H1 (cell line): Measurements from ENCODE around the gene CCT3. TPM values are rescaled to one million over a fixed set of nuclear protein-coding genes. Genes with fewer than 3 reads are reported as not detected.

Experiments
- CTCF ChIA-PET: fragments of 300-600 bp; sonication (Branson Sonifier 250); formaldehyde crosslinking; loops from one replicate; lab custom pipeline; 2021; ENCODE audit not compliant: partially characterized antibody; lab: Charles Lee
- POLR2A ChIA-PET: fragments of 300-600 bp; sonication (Branson Sonifier 250); formaldehyde crosslinking; loops from one replicate; lab custom pipeline; 2021; ENCODE audit warnings: inconsistent platforms; ENCODE audit not compliant: partially characterized antibody; lab: Charles Lee
- DNase-seq, 2 experiments: peaks; one replicate each; pipeline versions ENCODE4 v3.0.0 to v3.0.0-alpha.2; 2010 to 2022; ENCODE audit warnings: low spot score in 2 of 2, low read depth in 1 of 2, mixed read lengths in 1 of 2
- FAIRE-seq: peaks from 2 replicates; lab custom pipeline; 2011; peaks lifted over from hg19 to GRCh38; lab: Jason Lieb, UNC
- H2AFZ ChIP-seq: 2 replicates; pipeline ENCODE4 v1.8.1; 2012; ENCODE audit warnings: low read length, inconsistent platforms
- H2AK5ac ChIP-seq: 2 replicates; pipeline ENCODE4 v1.6.1; 2013; ENCODE audit warnings: low read depth, low read length
- H2BK120ac ChIP-seq: replicated peaks from 2 replicates; pipeline ENCODE3; 2013; ENCODE audit warnings: low read depth, low read length, inconsistent platforms
- H2BK12ac ChIP-seq: 2 replicates; pipeline ENCODE4 v1.6.1; 2013; ENCODE audit warnings: low read depth, low read length
- H2BK15ac ChIP-seq: 2 replicates; pipeline ENCODE4 v1.6.1; 2013; ENCODE audit warnings: low read length
- H2BK20ac ChIP-seq: 2 replicates; pipeline ENCODE4 v1.6.1; 2013; ENCODE audit warnings: low read length
- H2BK5ac ChIP-seq: 2 replicates; pipeline ENCODE4 v1.6.1; 2013; ENCODE audit warnings: low read depth, low read length
- H3K14ac ChIP-seq: 2 replicates; pipeline ENCODE4 v1.6.1; 2013; ENCODE audit warnings: inconsistent platforms; ENCODE audit not compliant: insufficient read length
- H3K18ac ChIP-seq: 2 replicates; pipeline ENCODE4 v1.6.1; 2013; ENCODE audit warnings: low read length; ENCODE audit errors: extremely low read depth
- H3K23ac ChIP-seq: 2 replicates; pipeline ENCODE4 v1.6.1; 2013; ENCODE audit warnings: inconsistent platforms; ENCODE audit not compliant: insufficient read length
- H3K23me2 ChIP-seq: 2 replicates; pipeline ENCODE4 v1.6.1; 2013; ENCODE audit warnings: low read depth, low read length
- H3K27ac ChIP-seq: 2 replicates; pipeline ENCODE4 v1.6.1; 2011; ENCODE audit warnings: low read depth, low read length, inconsistent platforms
- H3K27me3 ChIP-seq, 4 experiments: replicated peaks in 1 of 4; 1 replicate in 1 of 4; 2 replicates in 3 of 4; pipeline versions ENCODE4 v1.6.1 to v1.8.1; 2011 to 2013; ENCODE audit warnings: low read length in 3 of 4, mild to moderate bottlenecking in 3 of 4, inconsistent platforms in 2 of 4, mixed read lengths in 2 of 4, moderate library complexity in 1 of 4; ENCODE audit not compliant: control insufficient read depth in 3 of 4, insufficient read depth in 3 of 4; ENCODE audit errors: extremely low read depth in 1 of 4
- H3K36me3 ChIP-seq, 4 experiments: 2 replicates each; pipeline versions ENCODE4 v1.6.1 to v1.8.1; 2011 to 2013; ENCODE audit warnings: mild to moderate bottlenecking in 4 of 4, low read length in 3 of 4, moderate library complexity in 2 of 4, control low read depth in 1 of 4, inconsistent platforms in 1 of 4; ENCODE audit not compliant: insufficient read depth in 4 of 4, control insufficient read depth in 2 of 4
- H3K4ac ChIP-seq: replicated peaks from 2 replicates; pipeline ENCODE3; 2013; ENCODE audit warnings: low read length, low read depth, mixed read lengths, inconsistent platforms; ENCODE audit not compliant: insufficient read length
- H3K4me1 ChIP-seq, 4 experiments: replicated peaks in 1 of 4; 1 replicate in 1 of 4; 2 replicates in 3 of 4; pipeline versions ENCODE4 v1.6.1 to v1.8.1; 2011 to 2013; ENCODE audit warnings: low read length in 3 of 4, inconsistent platforms in 2 of 4, mixed read lengths in 1 of 4; ENCODE audit not compliant: insufficient read depth in 4 of 4, control insufficient read depth in 3 of 4
- H3K4me2 ChIP-seq, 2 experiments: 2 replicates each; pipeline versions ENCODE4 v1.6.1 to v1.8.1; 2011 to 2013; ENCODE audit warnings: low read depth in 2 of 2, low read length in 2 of 2, control low read depth in 1 of 2, inconsistent platforms in 1 of 2, mild to moderate bottlenecking in 1 of 2; ENCODE audit not compliant: insufficient read depth in 1 of 2
- H3K4me3 ChIP-seq, 4 experiments: fragments of 200-600, 300-600 bp in 1 of 4; sonication (generic), shearing (Covaris generic), sonication (Bioruptor Twin) in 1 of 4; 2 replicates each; pipeline versions ENCODE4 v1.5.1 to v1.8.1; 2011 to 2016; ENCODE audit warnings: low read length in 4 of 4, low read depth in 3 of 4, control low read depth in 2 of 4, inconsistent platforms in 2 of 4, mild to moderate bottlenecking in 2 of 4, mixed read lengths in 1 of 4, moderate library complexity in 1 of 4; ENCODE audit not compliant: insufficient read depth in 2 of 4; ENCODE audit errors: extremely low read depth in 1 of 4
- H3K56ac ChIP-seq: replicated peaks from 2 replicates; pipeline ENCODE3; 2013; ENCODE audit warnings: low read depth, mild to moderate bottlenecking, mixed read lengths, low read length, inconsistent platforms; ENCODE audit not compliant: insufficient read length
- H3K79me1 ChIP-seq: 2 replicates; pipeline ENCODE4 v1.6.1; 2013; ENCODE audit warnings: low read depth, low read length, control low read depth
- H3K79me2 ChIP-seq, 2 experiments: 2 replicates each; pipeline versions ENCODE4 v1.6.1 to v1.8.1; 2012 to 2013; ENCODE audit warnings: low read length in 2 of 2, mild to moderate bottlenecking in 2 of 2, inconsistent platforms in 1 of 2; ENCODE audit not compliant: insufficient read depth in 2 of 2, control insufficient read depth in 1 of 2
- H3K9ac ChIP-seq, 4 experiments: replicated peaks in 1 of 4; 1 replicate in 1 of 4; 2 replicates in 3 of 4; pipeline versions ENCODE4 v1.6.1 to v1.8.1; 2011 to 2013; ENCODE audit warnings: low read depth in 3 of 4, low read length in 3 of 4, control low read depth in 2 of 4, mild to moderate bottlenecking in 2 of 4, moderate library complexity in 2 of 4, inconsistent platforms in 1 of 4; ENCODE audit errors: extremely low read depth in 1 of 4
- H3K9me3 ChIP-seq, 2 experiments: 2 replicates each; pipeline versions ENCODE4 v1.6.1 to v1.8.1; 2012 to 2013; ENCODE audit warnings: mild to moderate bottlenecking in 2 of 2, moderate library complexity in 2 of 2, control low read depth in 1 of 2, inconsistent platforms in 1 of 2, low read depth in 1 of 2, low read length in 1 of 2, mixed read lengths in 1 of 2; ENCODE audit not compliant: insufficient read depth in 2 of 2
- H4K20me1 ChIP-seq, 2 experiments: replicated peaks in 1 of 2; 2 replicates each; pipeline versions ENCODE3 to v1.8.1; 2011 to 2013; ENCODE audit warnings: inconsistent platforms in 2 of 2, low read length in 2 of 2, mild to moderate bottlenecking in 1 of 2; ENCODE audit not compliant: insufficient read depth in 2 of 2, control insufficient read depth in 1 of 2
- H4K5ac ChIP-seq: 2 replicates; pipeline ENCODE4 v1.6.1; 2013; ENCODE audit warnings: low read length, low read depth, mixed read lengths, inconsistent platforms; ENCODE audit not compliant: insufficient read length
- H4K8ac ChIP-seq: 2 replicates; pipeline ENCODE4 v1.8.0; 2013; ENCODE audit warnings: mild to moderate bottlenecking, moderate library complexity, low read length, inconsistent platforms; ENCODE audit not compliant: insufficient read depth; ENCODE audit errors: extremely low read depth
- H4K91ac ChIP-seq: replicated peaks from 2 replicates; pipeline ENCODE3; 2013; ENCODE audit warnings: low read length, mixed read lengths, inconsistent platforms; ENCODE audit not compliant: insufficient read length
- CEBPB ChIP-seq: IDR thresholded peaks from 2 replicates; pipeline ENCODE4 v1.6.1; 2012; ENCODE audit warnings: low read depth, low read length
- CHD1 ChIP-seq: IDR thresholded peaks from 2 replicates; pipeline ENCODE4 v1.6.1; 2012; ENCODE audit warnings: low read depth, low read length, improper control_type of control experiment
- HDAC2 ChIP-seq, 2 experiments: fragments of 300-600 bp in 1 of 2; sonication (generic) in 1 of 2; IDR thresholded peaks; 2 replicates each; pipeline ENCODE4 v1.6.1; 2011 to 2012; ENCODE audit warnings: low read depth in 2 of 2, low read length in 2 of 2, mild to moderate bottlenecking in 2 of 2, moderate library complexity in 2 of 2, borderline replicate concordance in 1 of 2, inconsistent platforms in 1 of 2
- JUN ChIP-seq: IDR thresholded peaks from 2 replicates; pipeline ENCODE4 v1.6.1; 2011; ENCODE audit warnings: low read depth, mild to moderate bottlenecking, improper control_type of control experiment, low read length
- JUND ChIP-seq: IDR thresholded peaks from 2 replicates; pipeline ENCODE4 v1.6.1; 2011; ENCODE audit warnings: mild to moderate bottlenecking, improper control_type of control experiment, low read length
- POLR2A ChIP-seq, 2 experiments: IDR thresholded peaks; 1 replicate in 1 of 2; 2 replicates in 1 of 2; pipeline ENCODE4 v1.6.1; 2011; ENCODE audit warnings: low read depth in 2 of 2, low read length in 2 of 2, mild to moderate bottlenecking in 2 of 2; ENCODE audit errors: control extremely low read depth in 1 of 2
- RAD21 ChIP-seq, 2 experiments: IDR thresholded peaks in 1 of 2; conservative IDR thresholded peaks in 1 of 2; 2 replicates each; pipeline ENCODE4 v1.6.1; 2011; ENCODE audit warnings: low read depth in 2 of 2, low read length in 2 of 2, improper control_type of control experiment in 1 of 2, inconsistent platforms in 1 of 2, mild to moderate bottlenecking in 1 of 2, moderate library complexity in 1 of 2
- RFX5 ChIP-seq: IDR thresholded peaks from 2 replicates; pipeline ENCODE4 v1.6.1; 2011; ENCODE audit warnings: low read depth, low read length, improper control_type of control experiment, borderline replicate concordance
- SP4 ChIP-seq: IDR thresholded peaks from 2 replicates; pipeline ENCODE4 v1.6.1; 2012; ENCODE audit warnings: low read length, inconsistent platforms
- TBP ChIP-seq: IDR thresholded peaks from 2 replicates; pipeline ENCODE4 v1.6.1; 2011; ENCODE audit warnings: low read depth, low read length, improper control_type of control experiment
- YY1 ChIP-seq: IDR thresholded peaks from 2 replicates; pipeline ENCODE4 v1.6.1; 2011; ENCODE audit warnings: low read depth, mild to moderate bottlenecking, low read length
- WGBS, 2 experiments: shearing (Covaris generic) in 1 of 2; methylation state at CpG; one replicate each; pipeline versions ENCODE4 v1.1.6 to v1.1.7; 2013 to 2015; ENCODE audit warnings: low lambda C conversion rate in 2 of 2, mixed read lengths in 2 of 2, inconsistent platforms in 1 of 2, low coverage in 1 of 2, missing lambda C conversion rate in 1 of 2; ENCODE audit not compliant: insufficient replicate concordance in 2 of 2, insufficient coverage in 1 of 2, insufficient read length in 1 of 2; ENCODE audit errors: extremely low coverage in 1 of 2, missing lambda C conversion rate in 1 of 2; 5-methylcytosine and 5-hydroxymethylcytosine counted together
- polyA plus RNA-seq, 7 experiments: library from polyadenylated mRNA; depleted of rRNA in 3 of 7; stranded (reverse) in 5 of 7; unstranded in 2 of 7; fragments of >200 nt in 5 of 7; fragments of 200-250 nt in 2 of 7; gene quantifications; 1 replicate in 5 of 7; 2 replicates in 1 of 7; 4 replicates in 1 of 7; pipeline versions ENCODE4 v1.2.1 to v1.2.3, GENCODE V29; 2011 to 2013; ENCODE audit warnings: missing spikeins in 2 of 7, mixed read lengths in 2 of 7
- total RNA-seq: library from RNA; stranded (reverse); fragmentation: NEBNext Ultra II Directional; extraction: Animal tissue kit (Norgen Biotek cat#: 25700); gene quantifications from 2 replicates; pipeline ENCODE4 v1.2.1, GENCODE V29; 2021
- TF ChIP-seq, protein P1 (sequence below): IDR thresholded peaks from 2 replicates; pipeline ENCODE4 v1.6.1; 2012; ENCODE audit warnings: inconsistent platforms
- TF ChIP-seq, protein P2 (sequence below): IDR thresholded peaks from 2 replicates; pipeline ENCODE4 v1.6.1; 2012; ENCODE audit warnings: inconsistent platforms

The CCT3 gene
- total and polyA plus RNA-seq, 2 of the 8 experiments (the other 6 are each of a cell fraction or from before 2014, with no cell fraction given) = 431 to 480 TPM

DNA sequence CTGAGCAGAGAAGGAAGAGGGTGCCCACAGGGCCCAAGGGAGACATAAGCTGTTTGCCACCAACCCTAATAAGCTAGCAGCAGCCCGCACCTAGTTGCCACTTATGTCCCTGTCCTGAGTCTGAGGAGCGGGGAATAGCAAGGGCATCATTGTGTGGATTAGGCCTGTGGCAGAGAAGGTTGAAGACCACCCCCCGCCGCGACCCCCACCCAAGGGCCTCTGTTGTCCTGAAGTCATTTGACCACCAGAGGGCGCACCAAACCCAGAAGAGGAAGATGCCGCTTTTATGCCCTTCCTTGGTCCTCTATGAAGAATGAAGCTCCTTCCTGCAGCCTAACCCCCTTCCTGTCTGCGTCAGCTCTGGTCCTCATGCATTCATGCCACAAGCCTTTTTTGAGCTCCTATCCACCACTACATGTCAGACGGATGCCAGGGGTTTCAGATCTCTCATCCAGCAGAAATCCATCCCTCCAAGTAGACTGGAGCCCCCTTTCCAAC is 47.5 kb upstream of the CCT3 start:
- Histone ChIP-seq H2BK12ac (no peak overlapping the region), H2BK15ac (no peak overlapping the region), H4K8ac (no peak overlapping the region), H3K18ac (no peak overlapping the region), H3K23ac (no peak overlapping the region), H3K27me3 (peaks cover 14 to 49% (median 45%) of the 10 kb centered on the region in 4 experiments), H3K4me1 (peaks cover 0 to 19% (median 12%) of the 10 kb centered on the region in 4 experiments; a peak in 6 of 7 replicates), H2BK120ac (no peak overlapping the region), H3K79me1 (no peaks in the 10 kb centered on the region), H3K14ac (no peak overlapping the region), H2BK20ac (no peak overlapping the region), H2AK5ac (no peak overlapping the region), H3K4me3 (no peak overlapping the region), H2AFZ (no peak overlapping the region), H4K20me1 (no peaks in the 10 kb centered on the region), H3K9me3 (no peaks in the 10 kb centered on the region), H3K4me2 (no peak overlapping the region), H4K91ac (no peak overlapping the region), H3K79me2 (no peaks in the 10 kb centered on the region), H3K56ac (no peak overlapping the region), H2BK5ac (no peak overlapping the region), H3K27ac (no peak overlapping the region), H3K23me2 (peaks cover 4% of the 10 kb centered on the region; the same call in 1 of the 2 replicates), H3K4ac (no peak overlapping the region), H3K9ac (no peak overlapping the region), H4K5ac (no peak overlapping the region), H3K36me3 (no peaks in the 10 kb centered on the region)
- 29% methylated on average over 5 of the region's 9 CpGs; no CpG with 5 or more reads in 1 of the 2 experiments for WGBS, 2 experiments
- FAIRE-seq (peak; percentile 81), DNase-seq (peak in 1 of 2 experiments; percentile 88)
- ChIA-PET CTCF (interaction anchor here (0.6 to 26.1 kb wide), 51 partner anchors 12 to 720 kb away, joined by 3 to 574 read pairs (median 4); partner anchors contain the start of genes NAXE, RHBG, TTC24 and VHLL), POLR2A (interaction anchor here (0.6 to 7.3 kb wide), 13 partner anchors 13 to 63 kb away, joined by 3 to 26 read pairs (median 4); partner anchors contain the start of gene RHBG)
- TF ChIP-seq HDAC2 (IDR thresholded peaks at IDR 0.05; ENCODE audit: borderline replicate concordance in 1 of 2, low read depth in 2 of 2, low read length in 2 of 2) = 0 out of 4 replicates have a peak, but pooled peaks of 1 of the 2 experiments have one; percentile 52
- no peak for TF ChIP-seq JUN
- TF ChIP-seq YY1 = peak; percentile 18; the same call in 1 of the 2 replicates
- TF ChIP-seq CHD1 = no peak
- TF ChIP-seq TBP = no peak
- TF ChIP-seq RFX5 = no peak
- TF ChIP-seq, protein P1, sequence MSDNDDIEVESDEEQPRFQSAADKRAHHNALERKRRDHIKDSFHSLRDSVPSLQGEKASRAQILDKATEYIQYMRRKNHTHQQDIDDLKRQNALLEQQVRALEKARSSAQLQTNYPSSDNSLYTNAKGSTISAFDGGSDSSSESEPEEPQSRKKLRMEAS = no peak
- no peak for TF ChIP-seq SP4
- no peak for TF ChIP-seq CEBPB
- TF ChIP-seq JUND = no peak
- TF ChIP-seq, protein P2, sequence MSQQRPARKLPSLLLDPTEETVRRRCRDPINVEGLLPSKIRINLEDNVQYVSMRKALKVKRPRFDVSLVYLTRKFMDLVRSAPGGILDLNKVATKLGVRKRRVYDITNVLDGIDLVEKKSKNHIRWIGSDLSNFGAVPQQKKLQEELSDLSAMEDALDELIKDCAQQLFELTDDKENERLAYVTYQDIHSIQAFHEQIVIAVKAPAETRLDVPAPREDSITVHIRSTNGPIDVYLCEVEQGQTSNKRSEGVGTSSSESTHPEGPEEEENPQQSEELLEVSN = no peak
- peak; percentile 97 to 98 for TF ChIP-seq RAD21 (IDR thresholded peaks at IDR 0.05 in 1 of 2, conservative IDR thresholded peaks at IDR 0.05 in 1 of 2; ENCODE audit: low read depth in 2 of 2, low read length in 2 of 2)
- TF ChIP-seq POLR2A (IDR thresholded peaks at IDR 0.05; ENCODE audit: control extremely low read depth in 1 of 2, low read depth in 2 of 2, low read length in 2 of 2) = no peak
